Measurements from ENCODE around the gene CD28.

DNA sequence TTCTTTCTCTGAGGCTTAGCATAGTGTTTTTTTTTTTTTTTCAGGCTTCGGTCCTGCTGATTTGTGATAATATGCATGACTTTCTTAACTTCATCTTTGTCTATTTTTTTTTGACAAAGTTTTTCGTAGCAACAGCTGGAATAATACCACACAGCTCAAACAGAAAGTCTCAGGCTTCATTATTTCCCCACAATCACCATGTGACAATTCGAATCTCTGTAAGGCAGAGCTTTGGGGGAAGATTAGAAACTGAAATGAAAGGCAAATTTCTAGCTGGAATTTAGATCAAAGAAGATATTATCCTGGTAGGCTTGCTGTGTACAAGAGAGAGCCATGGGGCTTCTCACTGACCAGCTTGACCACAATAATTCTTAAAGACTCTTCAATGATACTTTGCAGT is 12.2 kb upstream of the CD28 start:
- TF ChIP-seq, protein P1, sequence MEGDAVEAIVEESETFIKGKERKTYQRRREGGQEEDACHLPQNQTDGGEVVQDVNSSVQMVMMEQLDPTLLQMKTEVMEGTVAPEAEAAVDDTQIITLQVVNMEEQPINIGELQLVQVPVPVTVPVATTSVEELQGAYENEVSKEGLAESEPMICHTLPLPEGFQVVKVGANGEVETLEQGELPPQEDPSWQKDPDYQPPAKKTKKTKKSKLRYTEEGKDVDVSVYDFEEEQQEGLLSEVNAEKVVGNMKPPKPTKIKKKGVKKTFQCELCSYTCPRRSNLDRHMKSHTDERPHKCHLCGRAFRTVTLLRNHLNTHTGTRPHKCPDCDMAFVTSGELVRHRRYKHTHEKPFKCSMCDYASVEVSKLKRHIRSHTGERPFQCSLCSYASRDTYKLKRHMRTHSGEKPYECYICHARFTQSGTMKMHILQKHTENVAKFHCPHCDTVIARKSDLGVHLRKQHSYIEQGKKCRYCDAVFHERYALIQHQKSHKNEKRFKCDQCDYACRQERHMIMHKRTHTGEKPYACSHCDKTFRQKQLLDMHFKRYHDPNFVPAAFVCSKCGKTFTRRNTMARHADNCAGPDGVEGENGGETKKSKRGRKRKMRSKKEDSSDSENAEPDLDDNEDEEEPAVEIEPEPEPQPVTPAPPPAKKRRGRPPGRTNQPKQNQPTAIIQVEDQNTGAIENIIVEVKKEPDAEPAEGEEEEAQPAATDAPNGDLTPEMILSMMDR (IDR thresholded peaks at IDR 0.05), result no peak
- TF ChIP-seq POLR2A (IDR thresholded peaks at IDR 0.05), result no peak

Data from prostate gland (tissue), 2 donors.